HG02623 (cell line): ENCODE measurements around the gene ARPC2.
"Not testable (repeated sequence)": the region's sequence is repeated elsewhere in the genome, so short reads cannot be mapped to it uniquely, and the experiment has no call there.

Experiments used
- ATAC-seq: cut with Tn5 transposase; IDR thresholded peaks from one replicate; pipeline ENCODE4 v1.9.1; 2021; ENCODE audit warnings: moderate library complexity; ENCODE audit not compliant: unreplicated experiment

The ARPC2 gene

GRCh38 chr2:218216674-218217359 is at the start of gene ARPC2:
Gene ARPC2, plus strand, starts transcription at chr2:218217189. Its CDS starts 282 bp downstream, at chr2:218217471.
- ATAC-seq = peak; percentile 53

GRCh38 chr2:218168016-218168415 is 49.0 kb upstream of the ARPC2 start:
- no peak for ATAC-seq

- ATAC-seq = no peak
Measured at GRCh38 chr2:218168635-218169462, 48.1 kb upstream of the ARPC2 start.

- no peak for ATAC-seq
Measured at GRCh38 chr2:218169757-218170546, 47.0 kb upstream of the ARPC2 start.

GRCh38 chr2:218171744-218172143 is 45.2 kb upstream of the ARPC2 start:
- ATAC-seq = not testable (repeated sequence)

- ATAC-seq = no peak
Measured at GRCh38 chr2:218172845-218173244, 44.1 kb upstream of the ARPC2 start.

- no peak for ATAC-seq
Measured at GRCh38 chr2:218179782-218180181, 37.2 kb upstream of the ARPC2 start.

GRCh38 chr2:218180467-218181114 is 36.4 kb upstream of the ARPC2 start:
- ATAC-seq = no peak

GRCh38 chr2:218184331-218184730 is 32.7 kb upstream of the ARPC2 start:
- ATAC-seq = no peak

GRCh38 chr2:218186355-218186766 is 30.6 kb upstream of the ARPC2 start:
- ATAC-seq = no peak

GRCh38 chr2:218186876-218187275 is 30.1 kb upstream of the ARPC2 start:
- ATAC-seq = no peak

- no peak for ATAC-seq
Measured at GRCh38 chr2:218187296-218188015, 29.5 kb upstream of the ARPC2 start.

GRCh38 chr2:218188528-218188927 is 28.5 kb upstream of the ARPC2 start:
- no peak for ATAC-seq

GRCh38 chr2:218192902-218193430 is 24.0 kb upstream of the ARPC2 start:
- ATAC-seq = no peak

- ATAC-seq = no peak
Measured at GRCh38 chr2:218193701-218194100, 23.3 kb upstream of the ARPC2 start.

- no peak for ATAC-seq
Measured at GRCh38 chr2:218194880-218195279, 22.1 kb upstream of the ARPC2 start.

- ATAC-seq = no peak
Measured at GRCh38 chr2:218196974-218197373, 20.0 kb upstream of the ARPC2 start.

GRCh38 chr2:218202266-218202665 is 14.7 kb upstream of the ARPC2 start:
- ATAC-seq = no peak

GRCh38 chr2:218209078-218209477 is 7.9 kb upstream of the ARPC2 start:
- no peak for ATAC-seq

- no peak for ATAC-seq
Measured at GRCh38 chr2:218214116-218214515, 2.9 kb upstream of the ARPC2 start.
